HL-60 (cell line): ENCODE results near the gene ZBTB7B.

Experiments used
- GABPA ChIP-seq: IDR thresholded peaks from 2 replicates; pipeline ENCODE4 v1.6.1; 2012; ENCODE audit warnings: low read depth
- POLR2AphosphoS5 ChIP-seq: IDR thresholded peaks from 2 replicates; pipeline ENCODE4 v1.6.1; 2012; ENCODE audit warnings: low read depth
- TF ChIP-seq, protein P1 (sequence below): IDR thresholded peaks from one replicate; pipeline ENCODE4 v1.5.1; 2011; ENCODE audit warnings: low read length, control low read depth, inconsistent platforms; ENCODE audit not compliant: insufficient read depth

DNA sequence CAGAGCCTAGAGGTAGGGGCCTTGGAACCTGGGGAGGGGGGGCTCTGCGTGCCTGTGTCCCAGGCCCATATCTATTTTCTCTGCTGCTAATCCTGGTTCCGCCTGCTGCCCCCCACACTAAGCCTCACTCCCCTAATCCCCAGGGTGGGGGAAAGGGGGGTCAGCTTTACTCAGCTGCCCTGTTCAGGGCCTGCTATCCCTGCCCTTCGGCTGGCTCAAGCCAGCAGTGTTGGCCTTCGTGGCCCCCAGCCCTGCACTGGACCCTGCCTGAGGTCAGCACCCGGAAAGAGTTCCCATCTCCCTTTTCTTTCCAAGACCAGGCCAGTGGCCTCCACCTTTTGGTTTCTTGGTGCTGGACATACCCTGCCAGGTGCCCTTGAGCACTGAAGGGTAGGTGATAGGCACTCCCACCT lies 8.4 kb downstream of the ZBTB7B start:
- TF ChIP-seq, protein P1, sequence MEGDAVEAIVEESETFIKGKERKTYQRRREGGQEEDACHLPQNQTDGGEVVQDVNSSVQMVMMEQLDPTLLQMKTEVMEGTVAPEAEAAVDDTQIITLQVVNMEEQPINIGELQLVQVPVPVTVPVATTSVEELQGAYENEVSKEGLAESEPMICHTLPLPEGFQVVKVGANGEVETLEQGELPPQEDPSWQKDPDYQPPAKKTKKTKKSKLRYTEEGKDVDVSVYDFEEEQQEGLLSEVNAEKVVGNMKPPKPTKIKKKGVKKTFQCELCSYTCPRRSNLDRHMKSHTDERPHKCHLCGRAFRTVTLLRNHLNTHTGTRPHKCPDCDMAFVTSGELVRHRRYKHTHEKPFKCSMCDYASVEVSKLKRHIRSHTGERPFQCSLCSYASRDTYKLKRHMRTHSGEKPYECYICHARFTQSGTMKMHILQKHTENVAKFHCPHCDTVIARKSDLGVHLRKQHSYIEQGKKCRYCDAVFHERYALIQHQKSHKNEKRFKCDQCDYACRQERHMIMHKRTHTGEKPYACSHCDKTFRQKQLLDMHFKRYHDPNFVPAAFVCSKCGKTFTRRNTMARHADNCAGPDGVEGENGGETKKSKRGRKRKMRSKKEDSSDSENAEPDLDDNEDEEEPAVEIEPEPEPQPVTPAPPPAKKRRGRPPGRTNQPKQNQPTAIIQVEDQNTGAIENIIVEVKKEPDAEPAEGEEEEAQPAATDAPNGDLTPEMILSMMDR = no peak
- no peak for TF ChIP-seq POLR2AphosphoS5
- TF ChIP-seq GABPA = no peak
